Tibial artery (tissue), 4 donors: ENCODE data around the gene C13orf42.

Source experiments
- DNase-seq, 2 donors: peaks; one replicate each; pipeline ENCODE4 v3.0.0-alpha.2; 2019
- H3K27ac ChIP-seq, 2 donors: fragments of 200-600 bp; sonication (generic) in 1 of 2; 1 replicate in 1 of 2; 2 replicates in 1 of 2; pipeline ENCODE4 v1.5.1; 2018 to 2019; ENCODE audit warnings: mild to moderate bottlenecking in 1 of 2
- H3K27me3 ChIP-seq, 2 donors: fragments of 200-600 bp; sonication (generic) in 1 of 2; one replicate each; pipeline versions ENCODE4 v1.5.1 to v1.6.0; 2016 to 2019
- H3K36me3 ChIP-seq, 3 donors: fragments of 200-600 bp; sonication (generic) in 2 of 3; one replicate each; pipeline ENCODE4 v1.5.1; 2016 to 2019; ENCODE audit warnings: mild to moderate bottlenecking in 2 of 3
- H3K4me1 ChIP-seq, 4 donors: fragments of 200-600 bp; sonication (generic) in 2 of 4; 1 replicate in 3 of 4; 2 replicates in 1 of 4; pipeline ENCODE4 v1.5.1; 2016 to 2019
- H3K4me3 ChIP-seq, 2 donors: fragments of 200-600 bp; sonication (generic) in 1 of 2; 1 replicate in 1 of 2; 2 replicates in 1 of 2; pipeline ENCODE4 v1.5.1; 2018 to 2019; ENCODE audit warnings: mild to moderate bottlenecking in 2 of 2
- H3K9me3 ChIP-seq, 3 donors: fragments of 200-600 bp; sonication (generic) in 1 of 3; one replicate each; pipeline ENCODE4 v1.5.1; 2016 to 2019
- CTCF ChIP-seq, 2 experiments: fragments of 200-600 bp in 1 of 2; fragments of 450-650 bp in 1 of 2; IDR thresholded peaks; one replicate each; pipeline ENCODE4 v1.5.1; 2017 to 2019; ENCODE audit warnings: antibody characterized with exemption in 2 of 2, mild to moderate bottlenecking in 1 of 2, moderate library complexity in 1 of 2
- intact Hi-C: fragments of 100-400 bp; cut with DNase I; formaldehyde crosslinking; loops from one replicate; pipeline ENCODE4 v1.15.0; 2023; ENCODE audit warnings: low total_unique reads

Gene C13orf42

DNA sequence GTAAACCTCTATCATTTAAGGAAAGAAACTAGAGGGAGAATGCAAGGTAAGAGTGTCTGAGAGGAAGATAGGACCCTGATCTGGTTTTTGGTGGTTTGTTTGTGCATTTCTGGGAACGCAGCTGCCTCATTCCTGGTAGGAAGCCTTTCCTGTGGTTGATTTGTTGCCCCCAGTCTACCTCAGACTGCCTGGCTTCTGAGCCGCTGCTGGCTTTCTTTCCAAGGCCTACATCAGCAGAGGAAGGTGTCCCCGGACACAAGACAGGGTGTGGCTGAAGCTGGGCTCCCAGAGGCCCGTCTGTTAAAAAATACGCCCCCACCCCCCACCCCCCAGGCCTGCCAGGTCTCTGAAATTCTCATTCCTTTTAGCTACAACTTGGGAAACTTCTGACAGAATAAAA, 42.6 kb downstream of the C13orf42 start:
- intact Hi-C loops = loop anchor here (10.0 kb wide), 1 partner anchor 104 kb away; no protein-coding TSS in a partner anchor
- no peak for TF ChIP-seq CTCF (IDR thresholded peaks at IDR 0.05)

DNA sequence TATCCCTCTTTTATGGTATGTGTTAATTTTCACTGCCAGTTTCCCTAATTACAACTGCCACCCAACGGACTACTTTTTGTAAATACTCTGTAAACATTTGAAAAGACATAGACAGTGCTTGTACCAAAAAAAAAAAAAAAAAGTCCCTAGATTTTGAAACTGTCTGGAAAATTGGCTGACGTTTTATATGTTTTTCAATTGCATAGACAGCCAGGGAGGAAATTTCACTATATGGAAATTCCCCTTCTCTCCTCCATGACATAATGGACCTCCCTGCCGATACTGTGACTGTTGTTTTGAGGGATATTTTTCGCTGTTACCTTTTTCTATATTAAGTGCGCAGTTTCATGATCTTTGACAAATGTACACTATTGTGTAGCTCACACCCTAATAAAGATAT, 43.4 kb downstream of the C13orf42 start:
- no peaks in the 10 kb centered on the region for H3K36me3 ChIP-seq
- no peak overlapping the region for H3K27ac ChIP-seq
- intact Hi-C loops = loop anchor here (10.0 kb wide), 1 partner anchor 103 kb away; no protein-coding TSS in a partner anchor
- DNase-seq = no peak
- TF ChIP-seq CTCF (IDR thresholded peaks at IDR 0.05) = no peak
- H3K4me3 ChIP-seq = no peak overlapping the region
- no peaks in the 10 kb centered on the region for H3K4me1 ChIP-seq
- H3K27me3 ChIP-seq = peaks cover 0 to 12% of the 10 kb centered on the region in 2 donors
- no peaks in the 10 kb centered on the region for H3K9me3 ChIP-seq

More for the DNA sequence above, 42.6 kb downstream of the C13orf42 start:
- no peaks in the 10 kb centered on the region for H3K36me3 ChIP-seq
- H3K4me1 ChIP-seq = no peaks in the 10 kb centered on the region
- H3K9me3 ChIP-seq = no peaks in the 10 kb centered on the region
- peaks cover 0 to 12% of the 10 kb centered on the region in 2 donors for H3K27me3 ChIP-seq
- no peak overlapping the region for H3K27ac ChIP-seq
- DNase-seq = no peak
- no peak overlapping the region for H3K4me3 ChIP-seq

GRCh38 chr13:51067210-51067701, 43.8 kb downstream of the C13orf42 start:
- peaks cover 0 to 12% of the 10 kb centered on the region in 2 donors for H3K27me3 ChIP-seq
- DNase-seq = no peak
- H3K36me3 ChIP-seq = no peaks in the 10 kb centered on the region
- H3K4me3 ChIP-seq = no peak overlapping the region
- H3K9me3 ChIP-seq = no peaks in the 10 kb centered on the region
- TF ChIP-seq CTCF (IDR thresholded peaks at IDR 0.05) = no peak
- intact Hi-C loops = loop anchor here (10.0 kb wide), 1 partner anchor 102 kb away; no protein-coding TSS in a partner anchor
- H3K4me1 ChIP-seq = no peaks in the 10 kb centered on the region
- H3K27ac ChIP-seq = no peak overlapping the region

DNA sequence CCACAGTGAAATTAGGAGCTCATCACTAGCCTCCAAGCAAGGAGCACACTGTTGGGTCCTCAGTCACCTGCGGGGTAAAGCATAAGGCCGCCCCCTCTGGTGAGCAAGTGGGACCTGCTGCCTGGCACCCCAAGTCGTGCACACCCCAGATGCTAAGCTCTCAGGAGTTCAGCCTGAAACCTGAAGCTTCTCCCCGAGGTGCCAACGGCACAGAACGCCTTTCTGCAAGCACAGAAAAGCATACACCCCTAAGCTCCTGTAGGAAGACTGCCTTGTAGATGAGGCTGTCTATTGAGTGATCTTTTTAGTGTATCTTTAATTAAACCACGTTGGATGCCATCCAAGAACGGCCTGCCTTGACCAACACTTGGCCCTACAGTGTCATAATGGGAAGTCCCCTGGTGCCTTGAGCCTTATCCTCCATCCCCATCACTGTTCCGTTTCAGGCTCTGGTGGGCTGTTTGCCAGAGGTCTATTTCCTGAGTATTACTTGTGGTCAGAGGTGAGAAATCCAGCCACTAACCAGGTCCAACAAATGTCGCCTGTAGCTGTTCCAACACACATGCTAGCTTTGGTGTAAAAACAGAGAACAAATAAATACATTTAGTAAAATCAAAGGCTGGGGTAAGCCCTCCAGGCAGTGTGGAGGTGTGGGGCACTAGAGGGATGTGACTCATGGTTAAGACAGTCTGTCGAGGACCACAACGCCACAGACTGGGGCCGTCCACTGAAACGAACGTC, 44.8 kb downstream of the C13orf42 start:
- no peaks in the 10 kb centered on the region for H3K9me3 ChIP-seq
- no peaks in the 10 kb centered on the region for H3K4me1 ChIP-seq
- no peak overlapping the region for H3K4me3 ChIP-seq
- no peak for TF ChIP-seq CTCF (IDR thresholded peaks at IDR 0.05)
- peaks cover 0 to 12% of the 10 kb centered on the region in 2 donors for H3K27me3 ChIP-seq
- no peaks in the 10 kb centered on the region for H3K36me3 ChIP-seq
- no peak overlapping the region for H3K27ac ChIP-seq
- intact Hi-C loops = loop anchor here (10.0 kb wide), 1 partner anchor 101 kb away; no protein-coding TSS in a partner anchor
- DNase-seq = no peak

DNA sequence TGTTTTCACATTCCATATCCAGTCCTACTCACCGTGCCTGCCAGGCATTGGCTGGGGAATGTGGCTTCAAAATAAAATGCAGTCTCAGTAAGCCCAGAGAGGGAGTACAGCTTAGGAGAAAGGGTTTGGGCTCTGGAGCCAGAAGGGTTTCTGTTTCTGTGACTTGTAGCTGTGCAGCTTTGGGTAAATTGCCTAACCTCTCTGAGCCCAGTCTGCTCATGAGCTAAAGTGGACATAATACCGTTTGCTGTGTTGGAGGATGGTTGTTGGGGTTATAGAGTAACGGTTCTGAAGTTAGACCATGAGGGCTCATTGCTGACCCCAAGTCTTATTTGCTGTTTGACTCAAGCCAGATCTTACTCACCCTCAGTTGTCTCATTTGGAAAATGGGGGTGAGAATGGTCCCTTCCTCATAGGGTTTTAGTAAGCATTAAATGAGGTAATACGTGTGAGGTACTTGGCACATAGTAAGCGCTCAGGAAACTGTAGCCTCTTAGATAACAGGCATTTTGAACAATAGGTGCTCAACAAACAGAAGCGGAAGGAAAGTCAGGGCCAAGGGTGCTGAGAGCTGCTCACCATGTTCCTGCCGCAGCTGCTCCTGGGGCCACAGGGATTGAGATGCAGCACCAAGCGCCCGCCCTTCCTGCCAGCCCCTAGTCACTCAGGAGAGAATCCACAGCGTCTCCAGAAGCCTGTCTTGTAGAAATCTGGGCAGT, 45.5 kb downstream of the C13orf42 start:
- no peak for DNase-seq
- H3K4me1 ChIP-seq = no peaks in the 10 kb centered on the region
- intact Hi-C loops = loop anchor here (10.0 kb wide), 1 partner anchor 101 kb away; no protein-coding TSS in a partner anchor
- H3K27me3 ChIP-seq = peaks cover 0 to 12% of the 10 kb centered on the region in 2 donors
- no peaks in the 10 kb centered on the region for H3K36me3 ChIP-seq
- no peak for TF ChIP-seq CTCF (IDR thresholded peaks at IDR 0.05)
- H3K4me3 ChIP-seq = no peak overlapping the region
- H3K27ac ChIP-seq = no peak overlapping the region
- H3K9me3 ChIP-seq = no peaks in the 10 kb centered on the region
